Adrenal gland (tissue), 12 donors: ENCODE results near the gene TOMM5. TPM values are rescaled to one million over a fixed set of nuclear protein-coding genes. Genes with fewer than 3 reads are reported as not detected.

Experiments
- DNase-seq, 7 donors: peaks; one replicate each; pipeline ENCODE4 v3.0.0-alpha.2; 2019 to 2020
- H3K27ac ChIP-seq, 5 donors: fragments of 200-600 bp; sonication (generic) in 4 of 5; 1 replicate in 3 of 5; 2 replicates in 2 of 5; pipeline versions ENCODE4 v1.5.1 to v1.8.0; 2016 to 2020; ENCODE audit warnings: mild to moderate bottlenecking in 1 of 5
- H3K27me3 ChIP-seq: fragments of 200-600 bp; 2 replicates; pipeline ENCODE4 v1.8.0; 2021
- H3K36me3 ChIP-seq, 2 donors: fragments of 200-600 bp; replicated peaks in 1 of 2; 1 replicate in 1 of 2; 2 replicates in 1 of 2; pipeline versions ENCODE4 v1.5.1 to v1.8.0; 2018 to 2022
- H3K4me1 ChIP-seq, 2 donors: fragments of 200-600 bp; replicated peaks in 1 of 2; 1 replicate in 1 of 2; 2 replicates in 1 of 2; pipeline versions ENCODE4 v1.5.1 to v1.8.0; 2018 to 2021
- H3K4me3 ChIP-seq, 4 donors: fragments of 200-600 bp; sonication (generic) in 3 of 4; one replicate each; pipeline ENCODE4 v1.5.1; 2016 to 2018
- H3K9me3 ChIP-seq, 3 donors: fragments of 200-600 bp; sonication (generic) in 1 of 3; replicated peaks in 1 of 3; 1 replicate in 2 of 3; 2 replicates in 1 of 3; pipeline versions ENCODE4 v1.5.1 to v1.8.0; 2016 to 2021
- CTCF ChIP-seq, 6 experiments: fragments of 450-650 bp in 4 of 6; fragments of 200-600 bp in 2 of 6; sonication (generic) in 1 of 6; IDR thresholded peaks; 1 replicate in 5 of 6; 2 replicates in 1 of 6; pipeline versions ENCODE4 v1.5.1 to v1.8.0; 2016 to 2021; ENCODE audit warnings: antibody characterized with exemption in 6 of 6, mild to moderate bottlenecking in 2 of 6, moderate library complexity in 1 of 6
- POLR2A ChIP-seq, 2 donors: fragments of 450-650 bp; IDR thresholded peaks; one replicate each; pipeline ENCODE4 v1.6.1; 2017; ENCODE audit warnings: antibody characterized with exemption in 2 of 2, mild to moderate bottlenecking in 2 of 2, moderate library complexity in 1 of 2
- WGBS, 4 donors: extraction: QIAGEN DNeasy Blood & Tissue Kit in 2 of 4; methylation state at CpG; one replicate each; pipeline versions ENCODE4 v1.1.5 to v1.1.7; 2013 to 2017; 5-methylcytosine and 5-hydroxymethylcytosine counted together
- intact Hi-C, 2 donors: fragments of 100-400 bp; cut with DNase I; formaldehyde crosslinking; loops; one replicate each; pipeline versions ENCODE4 v1.14.1 to v1.15.0; 2022 to 2023
- polyA plus RNA-seq, 3 donors: library from polyadenylated mRNA; stranded (reverse); fragments of 200-250 nt in 2 of 3; fragments of 350-450 nt in 1 of 3; fragmentation: Illumina TruSeq in 1 of 3; extraction: RNeasy Lipid Tissue Mini Kit (QIAGEN cat#74804) in 1 of 3; gene quantifications; one replicate each; pipeline ENCODE4 v1.2.3, GENCODE V29; 2013 to 2014
- total RNA-seq, 9 donors: library from RNA; depleted of rRNA in 4 of 9; stranded (reverse); fragments of >200 nt in 4 of 9; fragments of 120-200 nt in 1 of 9; fragmentation: NEBNext Ultra II Directional in 1 of 9; extraction: Animal tissue kit (Norgen Biotek cat#: 25700) in 1 of 9; gene quantifications; one replicate each; pipeline versions ENCODE4 v1.1.0 to v1.2.4, GENCODE V29; 2013 to 2023
- donor health status: healthy with polysubstance abuse.
- donor health status: Bipolar disorder and iron deficiency.
- donor health status: DM: yes; HTN: yes; CAD: no.
- donor health status: DM: no; HTN: no; CAD: no.
- donor health status: DM: no; HTN: no; CAD: no.
- donor health status: DM: yes; HTN: yes; CAD: no.

TOMM5 gene
- total and polyA plus RNA-seq, 12 donors: 41.0 to 319 (median 84.0) TPM

GRCh38 chr9:37559125-37559524 is 33.3 kb downstream of the TOMM5 start:
- H3K27ac ChIP-seq: no peak overlapping the region
- H3K27me3 ChIP-seq: no peaks in the 10 kb centered on the region
- H3K36me3 ChIP-seq: no peaks in the 10 kb centered on the region
- intact Hi-C loops: no loop called here
- no peak for DNase-seq
- H3K4me1 ChIP-seq: no peaks in the 10 kb centered on the region
- no peaks in the 10 kb centered on the region for H3K9me3 ChIP-seq
- 79 to 100% (median 87%) methylated on average over 1 of the region's 1 CpG for WGBS, 4 donors
- H3K4me3 ChIP-seq: no peak overlapping the region
- no peak for TF ChIP-seq CTCF (IDR thresholded peaks at IDR 0.05)
- TF ChIP-seq POLR2A (IDR thresholded peaks at IDR 0.05): no peak

- Histone ChIP-seq H3K4me1 (peaks cover 0 to 2% of the 10 kb centered on the region in 2 donors), H3K27ac (no peak overlapping the region), H3K9me3 (no peaks in the 10 kb centered on the region), H3K4me3 (no peak overlapping the region), H3K27me3 (no peaks in the 10 kb centered on the region), H3K36me3 (no peaks in the 10 kb centered on the region)
- intact Hi-C loops: no loop called here
- DNase-seq: no peak
- TF ChIP-seq POLR2A (IDR thresholded peaks at IDR 0.05): no peak
- no peak for TF ChIP-seq CTCF (IDR thresholded peaks at IDR 0.05)
Observed at GRCh38 chr9:37555786-37556185, 36.6 kb downstream of the TOMM5 start.

- Histone ChIP-seq H3K27me3 (no peaks in the 10 kb centered on the region), H3K4me1 (peaks cover 0 to 8% of the 10 kb centered on the region in 2 donors), H3K27ac (no peak overlapping the region), H3K9me3 (no peaks in the 10 kb centered on the region), H3K4me3 (no peak overlapping the region), H3K36me3 (no peaks in the 10 kb centered on the region)
- DNase-seq: no peak
- intact Hi-C loops: no loop called here
- no peak for TF ChIP-seq POLR2A (IDR thresholded peaks at IDR 0.05)
- no peak for TF ChIP-seq CTCF (IDR thresholded peaks at IDR 0.05)
- 91 to 96% (median 93%) methylated on average over 3 of the region's 3 CpGs for WGBS, 4 donors
Observed at GRCh38 chr9:37554318-37554717, 38.1 kb downstream of the TOMM5 start.

GRCh38 chr9:37551888-37552287 is 40.5 kb downstream of the TOMM5 start:
- peak overlapping the region in 3 of 5 donors; percentile 17 to 69 (median 39) for H3K27ac ChIP-seq
- TF ChIP-seq CTCF (IDR thresholded peaks at IDR 0.05) (no peak), POLR2A (IDR thresholded peaks at IDR 0.05) (no peak)
- intact Hi-C loops: no loop called here
- H3K36me3 ChIP-seq: no peaks in the 10 kb centered on the region
- no peaks in the 10 kb centered on the region for H3K9me3 ChIP-seq
- no peaks in the 10 kb centered on the region for H3K27me3 ChIP-seq
- H3K4me3 ChIP-seq: no peak overlapping the region
- H3K4me1 ChIP-seq: peaks cover 0 to 8% of the 10 kb centered on the region in 2 donors
- no peak for DNase-seq
- 73 to 87% (median 84%) methylated on average over 2 of the region's 2 CpGs for WGBS, 4 donors
